Skeletal muscle satellite cell (primary cell): Measurements from ENCODE around the gene SPP2. TPM values are rescaled to one million over a fixed set of nuclear protein-coding genes. Genes with fewer than 3 reads are reported as not detected.

Experiments
- H3K27me3 ChIP-seq: 2 replicates; pipeline ENCODE4 v1.7.0; 2013; ENCODE audit warnings: low read length; ENCODE audit not compliant: control insufficient read depth, insufficient read depth
- H3K36me3 ChIP-seq: 2 replicates; pipeline ENCODE4 v1.7.0; 2013; ENCODE audit warnings: mild to moderate bottlenecking, control low read depth, low read length; ENCODE audit not compliant: insufficient read depth
- H3K4me1 ChIP-seq: 2 replicates; pipeline ENCODE4 v1.7.0; 2013; ENCODE audit warnings: low read length; ENCODE audit not compliant: control insufficient read depth, insufficient read depth
- H3K4me2 ChIP-seq: 2 replicates; pipeline ENCODE4 v1.7.0; 2013; ENCODE audit warnings: mild to moderate bottlenecking, low read length
- H3K4me3 ChIP-seq: 2 replicates; pipeline ENCODE4 v1.7.0; 2013; ENCODE audit warnings: low read length
- H3K9ac ChIP-seq: 2 replicates; pipeline ENCODE4 v1.7.0; 2013; ENCODE audit warnings: mild to moderate bottlenecking, low read depth, low read length, moderate library complexity
- H3K9me3 ChIP-seq: replicated peaks from 2 replicates; pipeline ENCODE4 v1.7.0; 2013; ENCODE audit warnings: mild to moderate bottlenecking, control low read depth, low read length
- total RNA-seq: library from RNA; depleted of rRNA; stranded (reverse); fragments of >200 nt; gene quantifications from 2 replicates; pipeline ENCODE4 v1.2.3, GENCODE V29; 2012; rRNA removed

Gene SPP2
- not detected in 2 replicates for total RNA-seq

GRCh38 chr2:234050455-234051135 lies at the start of gene SPP2:
Gene SPP2 (plus strand): TSS chr2:234050702. CDS start chr2:234050787, 85 bp downstream.
- H3K36me3 ChIP-seq, result no peaks in the 10 kb centered on the region
- no peaks in the 10 kb centered on the region for H3K9me3 ChIP-seq
- H3K4me2 ChIP-seq, result no peak within 1 kb of the TSS
- no peak within 1 kb of the TSS for H3K9ac ChIP-seq
- peaks cover 13% of the 10 kb centered on the region for H3K4me1 ChIP-seq
- no peaks in the 10 kb centered on the region for H3K27me3 ChIP-seq
- H3K4me3 ChIP-seq, result no peak within 1 kb of the TSS

DNA sequence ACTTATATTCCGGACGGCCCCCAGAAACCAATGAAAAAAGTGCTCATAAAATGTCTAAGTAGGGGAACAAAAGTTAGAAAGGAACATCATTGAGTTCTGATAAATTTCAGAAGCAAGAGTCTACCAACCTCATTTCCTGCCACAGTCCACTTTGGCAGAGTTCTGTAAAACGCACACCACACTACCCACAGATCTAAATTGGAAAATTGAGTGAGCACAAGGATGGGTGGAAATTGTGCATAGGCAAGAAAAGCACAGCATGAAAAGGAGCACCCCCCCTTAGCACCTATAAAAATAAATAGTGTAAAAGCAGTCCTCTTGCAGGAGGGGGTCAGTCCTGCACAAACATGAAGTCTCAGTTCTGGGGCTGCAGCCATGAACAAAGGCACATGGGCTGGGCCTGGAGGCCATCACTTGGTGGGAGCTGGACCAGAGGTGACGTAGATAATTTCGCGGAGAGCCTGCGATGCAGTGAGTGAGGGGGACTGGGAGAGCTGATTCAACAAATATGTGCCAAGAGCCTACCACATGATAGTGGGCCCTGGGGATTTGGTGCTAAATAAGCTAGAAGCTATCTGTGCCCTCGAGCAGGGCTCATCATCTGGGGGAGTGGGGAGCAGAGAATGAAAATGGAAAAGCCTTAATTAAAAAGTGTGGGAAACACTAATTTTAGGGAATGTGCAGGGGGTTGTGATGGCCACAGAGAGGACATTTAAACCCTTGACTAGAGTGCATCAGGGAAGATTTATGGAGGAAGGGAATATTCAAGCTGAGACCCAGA lies 48.9 kb upstream of the SPP2 start:
- H3K9me3 ChIP-seq, result no peaks in the 10 kb centered on the region
- H3K4me2 ChIP-seq, result no peak overlapping the region
- no peak overlapping the region for H3K9ac ChIP-seq
- H3K36me3 ChIP-seq, result no peaks in the 10 kb centered on the region
- H3K4me1 ChIP-seq, result peaks cover 16% of the 10 kb centered on the region
- no peaks in the 10 kb centered on the region for H3K27me3 ChIP-seq
- no peak overlapping the region for H3K4me3 ChIP-seq

DNA sequence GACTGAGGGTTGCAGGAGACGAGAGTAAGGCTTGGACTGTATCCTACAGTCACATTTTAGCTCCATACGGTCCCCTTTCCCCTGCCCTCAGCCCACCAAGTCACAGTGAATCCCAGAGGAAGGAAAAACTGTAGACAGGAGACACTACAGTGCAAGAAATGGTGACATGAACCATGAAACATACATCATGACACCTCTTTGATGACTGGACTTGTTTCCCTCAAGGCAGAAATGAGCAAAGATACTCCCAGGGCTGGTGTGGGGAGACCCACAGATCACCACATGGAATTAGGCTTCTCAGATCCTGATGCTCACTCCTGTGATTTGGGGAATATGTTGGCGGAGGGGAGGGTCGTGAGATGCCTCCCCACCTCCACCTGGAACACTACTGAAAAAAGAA lies 48.2 kb upstream of the SPP2 start:
- no peaks in the 10 kb centered on the region for H3K9me3 ChIP-seq
- H3K4me1 ChIP-seq, result peaks cover 16% of the 10 kb centered on the region
- H3K4me2 ChIP-seq, result no peak overlapping the region
- no peaks in the 10 kb centered on the region for H3K36me3 ChIP-seq
- H3K27me3 ChIP-seq, result no peaks in the 10 kb centered on the region
- H3K4me3 ChIP-seq, result no peak overlapping the region
- H3K9ac ChIP-seq, result no peak overlapping the region

DNA sequence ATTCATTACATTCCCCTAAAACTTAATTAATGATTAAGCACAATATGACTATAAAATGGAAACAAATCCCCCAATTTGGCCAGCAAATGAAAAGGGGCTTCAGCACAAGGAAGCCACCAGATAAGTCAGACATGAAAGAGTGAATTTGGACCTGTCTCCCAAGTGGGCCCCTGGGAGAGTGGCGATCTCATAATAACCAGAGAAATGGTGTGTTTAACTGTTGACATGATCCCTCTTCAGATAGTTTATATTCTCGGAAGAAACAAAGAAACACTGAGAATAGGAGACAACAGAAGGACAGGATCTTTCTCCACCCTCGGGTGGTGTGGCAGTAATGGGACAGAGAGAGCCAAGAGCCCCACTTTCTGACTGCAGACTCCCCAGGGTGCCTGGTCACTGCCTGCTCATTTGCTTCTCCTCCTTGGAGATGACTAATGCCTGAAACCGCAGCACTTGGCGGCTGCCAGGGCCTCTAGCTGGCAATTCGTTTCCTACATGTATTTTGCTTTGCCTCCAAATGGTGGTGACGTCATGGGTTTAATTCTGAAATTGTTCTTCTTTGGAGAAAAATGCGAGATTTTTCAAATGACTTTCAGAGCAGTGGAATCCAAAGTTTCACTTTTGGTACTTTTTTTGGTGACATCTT lies 46.4 kb upstream of the SPP2 start:
- H3K4me3 ChIP-seq, result peak overlapping the region; percentile 41
- H3K9ac ChIP-seq, result no peak overlapping the region
- H3K4me2 ChIP-seq, result peak overlapping the region; percentile 41
- no peaks in the 10 kb centered on the region for H3K27me3 ChIP-seq
- H3K4me1 ChIP-seq, result peaks cover 16% of the 10 kb centered on the region
- no peaks in the 10 kb centered on the region for H3K36me3 ChIP-seq
- H3K9me3 ChIP-seq, result no peaks in the 10 kb centered on the region

DNA sequence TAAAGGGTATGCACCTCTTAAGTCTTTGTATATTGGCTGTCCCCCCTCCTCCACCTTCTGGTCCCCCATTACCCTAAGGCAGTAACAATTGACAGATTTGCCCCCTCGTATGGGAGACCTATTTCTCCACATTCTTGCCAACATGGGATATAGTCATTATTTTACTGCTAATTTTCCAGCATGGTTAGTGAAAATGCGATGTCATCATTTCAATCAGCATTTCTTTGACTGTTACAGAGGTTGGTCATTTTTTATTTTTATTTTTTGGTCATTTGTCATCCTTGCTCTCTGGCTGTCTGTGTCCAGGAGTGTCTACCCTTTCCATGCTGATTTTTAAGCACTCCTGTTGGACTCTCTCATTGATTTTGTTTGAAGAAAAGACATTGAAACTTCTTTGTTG lies 45.4 kb upstream of the SPP2 start:
- Histone ChIP-seq H3K4me2 (no peak overlapping the region), H3K4me3 (no peak overlapping the region), H3K9me3 (no peaks in the 10 kb centered on the region), H3K9ac (no peak overlapping the region), H3K36me3 (no peaks in the 10 kb centered on the region), H3K4me1 (peaks cover 16% of the 10 kb centered on the region), H3K27me3 (no peaks in the 10 kb centered on the region)

- no peak overlapping the region for H3K4me3 ChIP-seq
- H3K9me3 ChIP-seq, result peaks cover 3% of the 10 kb centered on the region
- no peak overlapping the region for H3K4me2 ChIP-seq
- no peak overlapping the region for H3K9ac ChIP-seq
- H3K36me3 ChIP-seq, result no peaks in the 10 kb centered on the region
- H3K27me3 ChIP-seq, result no peaks in the 10 kb centered on the region
- H3K4me1 ChIP-seq, result peaks cover 16% of the 10 kb centered on the region
Observed at GRCh38 chr2:234006501-234006900, 44.0 kb upstream of the SPP2 start.

GRCh38 chr2:234014427-234014826 lies 36.1 kb upstream of the SPP2 start:
- Histone ChIP-seq H3K9ac (no peak overlapping the region), H3K36me3 (no peaks in the 10 kb centered on the region), H3K4me3 (no peak overlapping the region), H3K9me3 (peaks cover 3% of the 10 kb centered on the region), H3K27me3 (no peaks in the 10 kb centered on the region), H3K4me1 (no peaks in the 10 kb centered on the region), H3K4me2 (no peak overlapping the region)

DNA sequence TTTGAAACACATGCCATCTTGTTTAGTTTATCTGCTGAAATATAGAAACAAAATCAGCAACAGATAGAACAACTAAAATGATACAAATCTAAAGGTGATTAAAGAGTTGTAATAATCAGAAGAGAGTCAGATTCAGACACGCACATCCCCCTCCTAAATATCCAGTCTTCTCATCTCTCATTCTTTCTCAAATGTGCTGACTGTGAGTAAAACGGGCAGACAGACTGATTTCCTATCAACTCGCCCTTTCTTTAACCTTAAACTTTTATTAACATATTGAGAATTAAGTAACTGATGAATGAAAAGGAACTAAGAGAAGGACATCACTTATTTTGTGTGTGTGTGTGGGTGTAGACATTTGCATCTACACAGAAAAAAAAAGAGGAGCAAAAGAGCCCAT lies 34.6 kb upstream of the SPP2 start:
- Histone ChIP-seq H3K36me3 (no peaks in the 10 kb centered on the region), H3K4me1 (no peaks in the 10 kb centered on the region), H3K9me3 (peaks cover 3% of the 10 kb centered on the region), H3K4me3 (no peak overlapping the region), H3K9ac (no peak overlapping the region), H3K27me3 (no peaks in the 10 kb centered on the region), H3K4me2 (no peak overlapping the region)

GRCh38 chr2:234019896-234020295 lies 30.6 kb upstream of the SPP2 start:
- no peaks in the 10 kb centered on the region for H3K36me3 ChIP-seq
- H3K4me3 ChIP-seq, result no peak overlapping the region
- H3K27me3 ChIP-seq, result peaks cover 3% of the 10 kb centered on the region
- no peaks in the 10 kb centered on the region for H3K9me3 ChIP-seq
- H3K4me1 ChIP-seq, result no peaks in the 10 kb centered on the region
- no peak overlapping the region for H3K9ac ChIP-seq
- no peak overlapping the region for H3K4me2 ChIP-seq

- H3K4me3 ChIP-seq, result no peak overlapping the region
- H3K9ac ChIP-seq, result no peak overlapping the region
- no peaks in the 10 kb centered on the region for H3K4me1 ChIP-seq
- H3K27me3 ChIP-seq, result peaks cover 3% of the 10 kb centered on the region
- H3K9me3 ChIP-seq, result no peaks in the 10 kb centered on the region
- H3K36me3 ChIP-seq, result no peaks in the 10 kb centered on the region
- H3K4me2 ChIP-seq, result no peak overlapping the region
Observed at GRCh38 chr2:234020332-234020731, 30.2 kb upstream of the SPP2 start.

- H3K4me1 ChIP-seq, result peaks cover 9% of the 10 kb centered on the region
- H3K9ac ChIP-seq, result no peak overlapping the region
- H3K36me3 ChIP-seq, result no peaks in the 10 kb centered on the region
- no peak overlapping the region for H3K4me2 ChIP-seq
- no peak overlapping the region for H3K4me3 ChIP-seq
- no peaks in the 10 kb centered on the region for H3K9me3 ChIP-seq
- H3K27me3 ChIP-seq, result peaks cover 11% of the 10 kb centered on the region
Observed at GRCh38 chr2:234022424-234022823, 28.1 kb upstream of the SPP2 start.
